K562 treated with DMSO at 1 percent for 48 hours (cell line): ENCODE measurements around the gene HOXB5. TPM values are rescaled to one million over a fixed set of nuclear protein-coding genes. Genes with fewer than 3 reads are reported as not detected.

ENCODE experiments used
- total RNA-seq: library from RNA; unstranded; fragments of 300-600 nt; gene quantifications from 2 replicates; pipeline ENCODE4 v1.2.3, GENCODE V29; 2022; ENCODE audit warnings: low replicate concordance; ENCODE audit errors: extremely low read depth

Gene HOXB5
- total RNA-seq = not detected in 2 replicates

GRCh38 chr17:48593126-48593829 lies at the start of gene HOXB5:
Gene HOXB5, minus strand, starts transcription at chr17:48593779. Its CDS starts 97 bp downstream, at chr17:48593682.

GRCh38 chr17:48626245-48627117 lies 32.9 kb upstream of the HOXB5 start, which contains the start of gene HOXB9:
Gene HOXB9, minus strand, starts transcription at chr17:48626358. Its CDS starts 89 bp downstream, at chr17:48626269.

GRCh38 chr17:48615047-48615962 lies 21.7 kb upstream of the HOXB5 start, which contains the start of gene HOXB8:
Gene HOXB8, minus strand, starts transcription at chr17:48615292. Its CDS starts 588 bp downstream, at chr17:48614704.

GRCh38 chr17:48610282-48611211 lies 17.0 kb upstream of the HOXB5 start, which contains the start of gene HOXB7:
Gene HOXB7, minus strand, starts transcription at chr17:48611017. Its CDS starts 99 bp downstream, at chr17:48610918.

GRCh38 chr17:48604770-48605329 lies 11.3 kb upstream of the HOXB5 start, which contains the start of gene HOXB6:
Gene HOXB6, minus strand, starts transcription at chr17:48604986. Its CDS starts 6,836 bp downstream, at chr17:48598150.

GRCh38 chr17:48589831-48590606 lies 3.6 kb downstream of the HOXB5 start, which contains the start of gene HOXB3:
Gene HOXB3, minus strand, starts transcription at chr17:48590241. Its CDS starts 37,767 bp downstream, at chr17:48552474.

GRCh38 chr17:48577946-48578615 lies 15.5 kb downstream of the HOXB5 start, which contains the start of gene HOXB4:
Gene HOXB4, minus strand, starts transcription at chr17:48578350. Its CDS starts 31 bp downstream, at chr17:48578319.

GRCh38 chr17:48545022-48545375 lies 48.6 kb downstream of the HOXB5 start, which contains the start of gene HOXB2:
Gene HOXB2, minus strand, starts transcription at chr17:48545109. Its CDS starts 198 bp downstream, at chr17:48544911.

Other genes starting within 250 kb of the HOXB5 start
- not detected in 2 replicates for gene SKAP1, start 163.6 kb downstream of the HOXB5 start, total RNA-seq
- not detected in 2 replicates for gene HOXB1, start 62.8 kb downstream of the HOXB5 start, total RNA-seq
- not detected in 2 replicates for gene HOXB2, start 48.7 kb downstream of the HOXB5 start, total RNA-seq
- gene HOXB4, start 15.4 kb downstream of the HOXB5 start, total RNA-seq = not detected in 2 replicates
- not detected in 2 replicates for gene HOXB3, start 3.5 kb downstream of the HOXB5 start, total RNA-seq
- gene HOXB6, start 11.2 kb upstream of the HOXB5 start, total RNA-seq = not detected in 2 replicates
- not detected in 2 replicates for gene HOXB7, start 17.2 kb upstream of the HOXB5 start, total RNA-seq
- gene HOXB8, start 21.5 kb upstream of the HOXB5 start, total RNA-seq = not detected in 2 replicates
- gene HOXB9, start 32.6 kb upstream of the HOXB5 start, total RNA-seq = not detected in 2 replicates
- not detected in 2 replicates for gene PRAC1, start 128.7 kb upstream of the HOXB5 start, total RNA-seq
- not detected in 2 replicates for gene PRAC2, start 129.4 kb upstream of the HOXB5 start, total RNA-seq
- gene HOXB13, start 135.0 kb upstream of the HOXB5 start, total RNA-seq = not detected in 2 replicates
- not detected in 2 replicates for gene TTLL6, start 223.4 kb upstream of the HOXB5 start, total RNA-seq
- gene CALCOCO2, start 237.3 kb upstream of the HOXB5 start, total RNA-seq = not detected in 2 replicates